K562 (cell line): Measurements from ENCODE around the gene GTF2A1L. TPM values are rescaled to one million over a fixed set of nuclear protein-coding genes. Genes with fewer than 3 reads are reported as not detected.

ENCODE experiments used
- BRCA1 ChIP-seq, 2 experiments: fragments of 450-650 bp in 1 of 2; sonication (generic) in 1 of 2; formaldehyde crosslinking in 1 of 2; IDR thresholded peaks; 2 replicates each; pipeline versions ENCODE4 v1.5.0 to v1.6.1; 2017 to 2020; ENCODE audit warnings: mild to moderate bottlenecking in 1 of 2, missing genetic modification reagents in 1 of 2
- THRAP3 ChIP-seq: fragments of 450-650 bp; IDR thresholded peaks from 2 replicates; pipeline ENCODE4 v1.6.1; 2016; ENCODE audit warnings: mild to moderate bottlenecking, inconsistent platforms, borderline replicate concordance
- ZNF512 ChIP-seq: IDR thresholded peaks from 2 replicates; pipeline ENCODE4 v1.6.1; 2016; ENCODE audit warnings: missing genetic modification characterization, missing compliant biosample characterization
- ZNF518B ChIP-seq: fragments of 250-450 bp; sonication (Bioruptor Pico); IDR thresholded peaks from 2 replicates; pipeline ENCODE4 v1.5.0; 2021; ENCODE audit warnings: mild to moderate bottlenecking, moderate library complexity
- polyA plus RNA-seq, 8 experiments: library from polyadenylated mRNA; depleted of rRNA in 4 of 8; stranded (reverse) in 5 of 8; unstranded in 3 of 8; fragments of >200 nt; fragmentation: Nextera tagmentation in 2 of 8; fragmentation: Illumina TruSeq in 1 of 8; extraction: Ambion mirVana in 2 of 8; extraction: Trizol in 1 of 8; gene quantifications; 2 replicates each; pipeline versions ENCODE4 v1.2.1 to v1.2.3, GENCODE V29; 2011 to 2014; ENCODE audit warnings: inconsistent platforms in 1 of 8, missing spikeins in 1 of 8
- total RNA-seq, 7 experiments: library from RNA; depleted of rRNA in 6 of 7; stranded (reverse); fragments of >200 nt in 6 of 7; fragmentation: Illumina TruSeq in 2 of 7; extraction: Trizol in 2 of 7; gene quantifications; 2 replicates each; pipeline versions ENCODE4 v1.2.1 to v1.2.3, GENCODE V29; 2011 to 2021; ENCODE audit warnings: low replicate concordance in 1 of 7

The GTF2A1L gene
- total and polyA plus RNA-seq, 9 of the 15 experiments (the other 6 are each of a cell fraction or from before 2014, with no cell fraction given) = 0.05 to 0.35 (median 0.12) TPM; not detected in 5

- TF ChIP-seq ZNF518B (CRISPR knock-in tag) = no peak
- TF ChIP-seq THRAP3 = no peak
- TF ChIP-seq BRCA1 (IDR thresholded peaks at IDR 0.05) = no peak
- TF ChIP-seq BRCA1 (CRISPR knock-in tag; IDR thresholded peaks at IDR 0.05) = no peak
- TF ChIP-seq ZNF512 = no peak
- TF ChIP-seq, all 486 proteins: peak for 0
Measured at GRCh38 chr2:48714245-48714644, 96.6 kb downstream of the GTF2A1L start (continued).
